HG03520 (cell line): ENCODE measurements around the gene PARVB.
"Not testable (repeated sequence)": the region's sequence is repeated elsewhere in the genome, so short reads cannot be mapped to it uniquely, and the experiment has no call there.

Experiments
- ATAC-seq: cut with Tn5 transposase; IDR thresholded peaks from one replicate; pipeline ENCODE4 v1.9.1; 2021; ENCODE audit warnings: mild to moderate bottlenecking, moderate library complexity; ENCODE audit not compliant: unreplicated experiment

The PARVB gene

GRCh38 chr22:44103735-44104480 is 79.8 kb downstream of the PARVB start:
- ATAC-seq: no peak

- ATAC-seq: no peak
These were observed 83.2 kb downstream of the PARVB start for GRCh38 chr22:44107340-44107739.

- ATAC-seq: no peak
These were observed 84.0 kb downstream of the PARVB start for GRCh38 chr22:44108076-44108475.

- no peak for ATAC-seq
These were observed 84.8 kb downstream of the PARVB start for GRCh38 chr22:44108806-44109385.

- ATAC-seq: no peak
These were observed 85.3 kb downstream of the PARVB start for GRCh38 chr22:44109416-44109815.

- ATAC-seq: not testable (repeated sequence)
These were observed 86.6 kb downstream of the PARVB start for GRCh38 chr22:44110656-44111055.

- no peak for ATAC-seq
These were observed 87.6 kb downstream of the PARVB start for GRCh38 chr22:44111562-44112155.

- ATAC-seq: no peak
These were observed 88.1 kb downstream of the PARVB start for GRCh38 chr22:44112191-44112590.

- no peak for ATAC-seq
These were observed 92.2 kb downstream of the PARVB start for GRCh38 chr22:44116331-44116730.

- ATAC-seq: no peak
These were observed 92.9 kb downstream of the PARVB start for GRCh38 chr22:44116755-44117684.

GRCh38 chr22:44117746-44118145 is 93.6 kb downstream of the PARVB start:
- no peak for ATAC-seq

- ATAC-seq: no peak
These were observed 94.7 kb downstream of the PARVB start for GRCh38 chr22:44118645-44119315.

GRCh38 chr22:44119669-44120313 is 95.7 kb downstream of the PARVB start:
- ATAC-seq: no peak

GRCh38 chr22:44120314-44120704 is 96.2 kb downstream of the PARVB start:
- no peak for ATAC-seq

- no peak for ATAC-seq
These were observed 101.3 kb downstream of the PARVB start for GRCh38 chr22:44125421-44125820.

- no peak for ATAC-seq
These were observed 102.7 kb downstream of the PARVB start for GRCh38 chr22:44126807-44127206.

- no peak for ATAC-seq
These were observed 103.3 kb downstream of the PARVB start for GRCh38 chr22:44127356-44127755.

GRCh38 chr22:44128958-44129618 is 105.0 kb downstream of the PARVB start:
- no peak for ATAC-seq

- ATAC-seq: no peak
These were observed 105.5 kb downstream of the PARVB start for GRCh38 chr22:44129619-44129976.
